NCI-H2029 (cell line): ENCODE results near the gene ALDH16A1.
A peak's percentile ranks its signal among the peaks of the same experiment; 100 is the strongest.

Source experiments
- DNase-seq: peaks from one replicate; lab custom pipeline; 2025; lab: John Stamatoyannopoulos, UW

ALDH16A1 gene

GRCh38 chr19:49423985-49424303, 29.1 kb upstream of the ALDH16A1 start:
- no peak for DNase-seq

DNA sequence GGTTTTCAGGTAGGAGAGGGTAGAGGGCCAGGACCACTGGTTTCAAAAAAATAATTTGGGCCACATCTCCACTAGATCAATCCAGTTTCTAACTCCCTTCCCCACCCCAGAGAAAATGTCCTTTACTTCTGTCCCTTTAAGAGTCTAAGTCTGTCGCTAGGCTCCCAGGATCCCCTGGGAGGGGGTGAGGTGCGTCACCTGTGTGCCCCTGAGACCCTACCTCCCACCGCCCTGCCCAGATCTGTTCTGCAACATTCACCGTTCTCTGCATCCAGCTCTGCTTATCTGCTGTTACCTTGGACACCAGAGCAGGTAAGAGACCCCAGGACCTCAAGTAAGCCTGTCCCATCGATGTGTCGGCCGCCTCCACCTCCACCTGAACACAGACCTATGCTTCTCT, 27.8 kb upstream of the ALDH16A1 start, which contains the start of gene GFY:
Gene GFY, plus strand, starts transcription at position 211 of the 400 bp plus-strand sequence. CDS start 1,043 bp downstream, outside the sequence.
- no peak for DNase-seq

- peak; percentile 66 for DNase-seq
Measured at GRCh38 chr19:49425922-49426592, 27.0 kb upstream of the ALDH16A1 start.

DNA sequence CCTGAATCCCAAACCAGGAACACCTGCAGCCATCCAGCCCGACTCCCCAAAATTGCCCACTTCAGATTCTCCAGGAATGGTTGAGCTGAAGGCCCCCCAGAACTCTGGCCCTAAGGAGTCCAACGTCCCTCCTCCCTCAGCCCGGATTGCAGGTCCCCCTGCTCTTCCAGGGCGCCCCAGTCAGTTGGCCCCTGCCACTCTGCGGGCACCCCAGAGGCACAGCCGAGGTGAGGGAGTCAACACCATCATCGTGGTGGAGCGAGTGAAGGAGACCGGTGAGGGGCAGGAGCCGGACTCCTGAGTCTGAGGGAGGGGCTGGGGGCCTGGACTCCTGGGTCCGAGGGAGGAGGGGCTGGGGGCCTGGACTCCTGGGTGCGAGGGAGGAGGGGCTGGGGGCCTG, 25.7 kb upstream of the ALDH16A1 start:
- DNase-seq = no peak

- DNase-seq = no peak
Measured at GRCh38 chr19:49427855-49428546, 25.0 kb upstream of the ALDH16A1 start.

DNA sequence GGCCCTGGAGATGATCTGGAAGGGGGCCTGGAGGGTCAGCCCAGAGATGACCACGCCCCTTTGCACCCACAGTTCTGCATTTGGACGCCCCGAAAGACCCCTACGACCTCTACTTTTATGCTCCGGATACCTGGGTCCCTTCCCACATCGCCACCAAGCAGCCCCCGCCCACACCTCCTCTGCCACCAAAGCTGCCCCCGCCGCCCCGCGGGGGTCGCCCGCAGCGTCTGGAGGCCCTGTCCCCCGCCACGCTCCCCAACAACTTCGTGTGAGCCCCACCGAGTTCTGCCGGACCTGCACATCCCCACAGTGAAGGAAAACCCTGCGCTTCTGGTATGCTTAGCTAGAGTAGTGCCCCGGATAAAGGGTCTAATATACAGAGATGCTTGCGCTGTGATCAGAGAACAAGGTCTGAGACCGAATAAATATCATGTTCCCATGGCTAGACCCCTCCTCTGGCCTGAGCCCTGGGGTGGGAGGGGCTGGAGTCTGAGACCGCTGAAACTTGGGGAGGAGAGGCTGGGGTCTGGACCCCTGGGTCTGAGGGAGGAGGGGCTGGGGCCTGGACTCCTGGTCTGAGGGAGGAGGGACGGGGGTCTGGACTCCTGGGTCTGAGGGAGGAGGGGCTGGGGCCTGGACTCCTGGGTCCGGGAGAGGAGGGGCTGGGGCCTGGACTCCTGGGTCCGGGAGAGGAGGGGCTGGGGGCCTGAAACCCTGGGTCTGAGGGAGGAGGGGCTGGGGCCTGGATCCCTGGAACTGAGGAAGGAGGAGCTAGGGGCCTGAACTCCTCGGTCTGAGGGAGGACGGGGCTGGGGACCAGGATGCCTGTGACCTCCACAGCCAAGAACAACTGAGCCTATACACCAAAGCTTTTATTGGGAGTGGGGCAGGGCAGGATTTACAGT, 24.2 kb upstream of the ALDH16A1 start:
- DNase-seq = no peak

DNA sequence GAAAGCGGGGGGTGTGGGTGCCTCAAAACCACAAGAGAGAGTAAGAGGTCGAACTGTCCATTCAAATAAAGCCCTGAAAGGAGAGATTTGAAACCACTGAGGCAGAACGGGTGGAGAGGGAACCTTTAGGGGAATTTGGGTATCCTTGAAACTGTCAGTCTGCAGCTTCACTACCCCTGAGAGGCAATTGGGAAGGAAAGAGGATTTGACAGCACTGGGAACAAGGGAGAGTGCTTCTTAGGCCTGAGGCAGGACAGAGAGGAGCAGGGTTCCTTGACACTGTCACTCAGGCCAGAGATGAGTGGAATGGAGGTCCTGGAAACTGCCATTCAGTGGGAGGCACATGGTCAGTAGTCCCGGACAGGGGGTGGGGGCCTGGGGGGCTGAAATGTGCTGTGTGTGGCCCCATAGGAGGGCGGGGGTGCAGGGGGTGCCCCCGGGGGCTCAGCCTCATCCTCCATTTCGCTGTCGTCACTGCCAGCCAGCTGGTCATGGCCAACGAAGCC, 22.8 kb upstream of the ALDH16A1 start:
- no peak for DNase-seq

- no peak for DNase-seq
Measured at GRCh38 chr19:49430678-49431329, 22.2 kb upstream of the ALDH16A1 start.

DNA sequence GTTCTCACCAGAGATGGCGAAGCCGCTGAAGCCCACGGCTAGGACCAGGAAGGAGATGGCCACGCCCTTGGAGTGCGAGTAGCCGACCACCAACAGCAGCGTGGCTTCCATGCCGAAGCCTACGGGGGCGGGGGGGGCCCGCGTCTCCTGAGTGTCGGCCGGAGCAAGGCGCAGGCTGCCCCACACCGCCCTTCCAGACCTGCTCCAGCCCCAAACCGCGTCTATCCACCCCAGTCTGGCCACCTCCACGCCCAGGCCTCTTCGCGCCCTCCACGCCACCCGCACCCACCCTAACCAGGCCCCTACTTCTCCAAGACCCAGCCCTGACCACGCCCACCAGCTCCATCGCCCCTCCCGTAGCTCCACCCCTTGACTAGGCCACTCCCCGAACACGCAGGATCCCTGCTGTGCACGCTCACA, 21.7 kb upstream of the ALDH16A1 start:
- DNase-seq = no peak

DNA sequence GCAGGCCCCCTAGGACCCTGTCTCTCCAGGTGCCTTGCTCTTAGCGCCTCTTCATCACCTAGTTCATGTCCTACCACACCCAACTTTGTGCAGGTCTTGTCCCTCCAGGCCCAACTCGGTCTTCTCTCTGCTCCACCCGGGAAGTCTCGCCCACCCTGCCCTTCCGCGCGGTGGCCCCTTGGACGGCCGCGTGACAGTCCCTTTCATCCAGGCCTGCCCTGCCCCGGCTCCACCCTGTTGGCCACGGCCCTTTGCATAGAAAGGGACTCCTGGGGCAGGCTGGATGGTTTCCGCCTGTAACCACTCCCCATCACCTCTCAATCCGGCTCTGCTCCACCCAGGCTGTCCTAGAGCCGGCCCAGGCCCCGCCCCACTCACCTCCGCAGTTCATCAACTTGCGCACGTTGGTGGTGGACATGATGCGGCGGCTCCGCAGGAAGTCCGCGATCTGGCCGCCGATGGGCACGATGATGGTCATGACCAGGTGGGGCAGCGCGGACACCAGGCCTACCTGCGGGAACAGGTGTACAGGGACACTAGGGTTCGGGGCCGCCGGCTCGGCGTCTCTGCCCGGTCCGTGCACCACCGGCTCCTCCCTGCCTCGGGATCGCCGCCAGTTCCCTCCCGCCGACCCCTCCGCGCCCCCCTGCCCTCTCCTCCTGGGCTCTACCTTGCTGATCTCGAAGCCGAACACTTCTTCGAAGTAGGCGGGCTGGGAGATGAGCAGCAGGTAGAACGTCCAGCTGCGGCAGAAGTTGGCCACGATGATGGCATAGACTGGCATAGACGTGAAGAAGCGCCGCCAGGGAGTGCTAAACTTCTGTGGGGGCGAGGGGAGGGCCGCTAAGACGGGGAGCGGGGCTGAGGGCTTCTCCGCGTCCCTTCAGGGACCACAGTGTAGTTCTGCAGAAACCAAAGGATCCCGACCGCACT, 20.6 kb upstream of the ALDH16A1 start:
- DNase-seq = no peak

GRCh38 chr19:49433240-49433901, 19.7 kb upstream of the ALDH16A1 start:
- no peak for DNase-seq

DNA sequence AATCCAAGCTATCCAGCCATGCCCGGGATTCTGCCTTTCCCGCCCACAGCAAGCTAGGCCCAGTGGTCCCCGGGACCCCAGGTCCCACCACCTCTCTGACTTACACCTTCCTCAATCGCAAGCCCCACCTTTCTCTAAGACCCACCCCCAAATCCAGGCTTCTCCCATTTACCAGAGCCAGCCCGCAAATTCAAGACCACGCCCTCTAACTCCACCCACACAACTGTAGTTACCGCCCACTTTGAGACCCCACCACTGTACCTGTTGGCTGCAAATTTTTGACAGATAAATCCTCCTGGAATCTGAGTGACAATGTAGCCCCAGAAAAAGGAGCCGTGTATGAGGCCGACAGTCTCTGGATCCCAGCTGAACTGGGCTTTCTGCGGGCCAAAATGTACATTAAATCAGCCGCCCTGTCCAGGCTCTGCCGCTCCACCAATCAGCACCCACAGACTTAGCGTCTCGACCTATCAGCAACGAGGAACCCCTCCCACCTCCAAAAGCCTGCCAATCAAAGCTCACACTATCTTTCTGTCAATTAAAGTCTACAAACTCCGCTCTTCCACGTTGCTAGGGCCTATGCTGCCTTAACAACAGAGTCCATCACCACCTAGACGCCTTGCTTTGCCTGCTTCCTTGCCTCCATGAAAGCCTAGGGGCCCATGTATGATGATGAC, 18.0 kb upstream of the ALDH16A1 start:
- no peak for DNase-seq

GRCh38 chr19:49435670-49436069, 17.4 kb upstream of the ALDH16A1 start:
- DNase-seq = no peak

DNA sequence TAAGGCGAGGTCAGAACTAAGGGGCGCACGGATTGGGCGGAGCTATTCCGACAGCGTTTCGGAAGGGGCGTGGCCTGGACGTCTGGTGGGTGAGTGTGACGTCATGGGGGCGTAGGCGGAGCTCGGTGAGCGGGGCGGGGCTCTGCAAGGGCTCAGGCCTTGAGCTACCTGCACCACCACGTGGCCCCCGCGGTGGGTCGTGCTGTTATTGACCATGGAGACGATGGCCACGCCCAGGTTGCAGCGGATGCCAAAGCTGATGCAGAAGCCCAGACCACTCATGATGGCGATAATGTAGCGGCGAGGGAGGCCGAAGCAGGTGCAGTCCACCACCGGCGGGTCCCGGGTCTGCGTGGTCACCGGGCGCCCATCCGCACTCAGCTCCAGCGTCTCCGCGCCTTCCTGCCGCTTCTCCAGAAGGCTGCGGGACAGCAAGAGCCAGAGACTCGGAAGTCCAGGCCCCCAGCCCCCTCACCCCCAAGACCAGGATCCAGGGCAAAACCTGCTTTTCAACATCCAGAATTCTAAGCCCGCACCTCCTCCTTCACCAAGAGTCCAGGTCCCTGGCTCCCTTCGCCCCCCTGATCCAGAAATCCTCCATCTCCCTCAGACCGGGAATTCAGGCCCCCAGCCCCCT, 16.5 kb upstream of the ALDH16A1 start:
- peak; percentile 56 for DNase-seq

- no peak for DNase-seq
Measured at GRCh38 chr19:49437231-49437630, 15.8 kb upstream of the ALDH16A1 start.

- DNase-seq = no peak
Measured at GRCh38 chr19:49438261-49438660, 14.8 kb upstream of the ALDH16A1 start.

DNA sequence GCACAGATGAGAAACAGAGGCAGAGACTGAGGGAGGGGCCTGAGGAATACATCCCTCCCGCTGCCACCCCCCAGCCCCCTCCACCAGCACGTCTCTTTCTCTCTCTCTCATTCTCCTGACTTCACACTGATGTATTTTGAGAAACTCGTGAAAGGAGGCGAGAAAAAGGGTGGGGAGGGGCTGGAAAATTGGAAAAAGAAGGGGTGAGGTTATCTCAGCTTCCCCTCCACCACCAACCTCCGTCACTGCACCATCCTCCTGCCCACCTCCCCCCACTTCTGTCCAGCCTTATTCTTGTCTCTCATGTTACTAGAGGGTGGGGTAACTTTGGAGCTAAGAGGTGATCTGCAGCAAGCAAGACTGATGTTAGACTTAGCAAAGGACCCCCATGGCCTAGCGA, 13.2 kb upstream of the ALDH16A1 start:
- DNase-seq = no peak

DNA sequence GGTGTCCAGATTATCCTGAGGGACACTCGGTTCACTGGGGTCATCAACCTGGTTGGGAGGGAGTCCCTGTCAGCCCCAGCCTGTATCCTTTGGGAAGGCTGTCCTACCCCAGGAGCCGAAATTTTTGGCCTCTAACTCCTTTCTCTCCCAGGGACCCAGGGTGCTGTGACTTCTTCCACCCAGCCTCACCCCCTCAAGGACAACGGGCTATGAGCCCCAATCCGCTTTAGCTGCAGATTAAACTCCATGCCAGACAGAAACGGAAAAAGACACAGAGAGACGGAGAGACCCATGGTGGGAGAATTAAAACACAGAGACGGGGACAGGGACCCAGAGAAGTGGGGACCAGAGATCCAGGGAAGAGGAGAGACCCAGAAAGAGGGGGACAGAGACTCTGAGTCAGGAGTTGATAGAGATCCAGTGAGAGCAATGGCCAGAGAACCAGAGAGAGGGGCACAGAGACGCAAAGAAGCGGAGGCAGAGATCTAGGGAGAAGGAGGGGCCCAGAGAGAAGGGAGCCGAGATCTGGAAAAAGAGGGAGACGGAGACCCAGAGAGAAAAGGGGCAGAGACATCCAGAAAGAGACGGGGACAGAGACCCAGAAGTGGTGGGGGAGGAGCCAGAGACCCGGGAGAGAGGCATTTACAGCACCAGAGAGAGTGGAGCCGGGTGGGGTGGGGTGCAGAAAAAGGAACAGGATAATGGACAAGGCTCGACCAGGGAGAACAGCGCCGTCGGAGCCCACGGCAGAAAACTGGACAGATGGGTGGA, 12.4 kb upstream of the ALDH16A1 start:
- DNase-seq = no peak
